PC-9 (cell line): ENCODE results near the gene ZNF266. TPM values are rescaled to one million over a fixed set of nuclear protein-coding genes. Genes with fewer than 3 reads are reported as not detected.

ENCODE experiments used
- BruUV-seq: library from RNA; stranded (reverse); fragments of 400-500 nt; replicated peaks from 2 replicates; lab custom pipeline; 2021; lab: Mats Ljungman, UMichigan
- CTCF ChIA-PET: fragments of 300-600 bp; sonication (Branson Sonifier 250); formaldehyde crosslinking; loops from one replicate; lab custom pipeline; 2022; ENCODE audit warnings: antibody characterized with exemption; lab: Charles Lee
- POLR2A ChIA-PET: fragments of 300-600 bp; sonication (Branson Sonifier 250); formaldehyde crosslinking; loops from one replicate; lab custom pipeline; 2022; ENCODE audit warnings: antibody characterized with exemption; ENCODE audit not compliant: unreplicated experiment; lab: Charles Lee
- DNase-seq, 2 experiments: peaks; one replicate each; pipeline versions ENCODE4 v3.0.0 to v3.0.0-alpha.2; 2015 to 2022; ENCODE audit warnings: mixed read lengths in 1 of 2
- H2AFZ ChIP-seq: fragments of 200-600 bp; sonication (generic); 2 replicates; pipeline ENCODE4 v1.8.1; 2017; ENCODE audit warnings: antibody characterized with exemption
- H3F3A ChIP-seq: fragments of 200-600 bp; sonication (generic); 2 replicates; pipeline ENCODE4 v1.8.1; 2017; ENCODE audit warnings: antibody characterized with exemption, mild to moderate bottlenecking, low read depth; ENCODE audit not compliant: insufficient read depth
- H3K27ac ChIP-seq: fragments of 200-600 bp; sonication (generic); 2 replicates; pipeline ENCODE4 v1.6.1; 2016; ENCODE audit warnings: mixed run types
- H3K27me3 ChIP-seq: fragments of 200-600 bp; sonication (generic); 2 replicates; pipeline ENCODE4 v1.6.1; 2016; ENCODE audit warnings: low read depth, mixed run types; ENCODE audit not compliant: insufficient read depth
- H3K36me3 ChIP-seq: fragments of 200-600 bp; sonication (generic); 2 replicates; pipeline ENCODE4 v1.6.1; 2016; ENCODE audit warnings: low read depth, mixed run types
- H3K4me1 ChIP-seq: fragments of 200-600 bp; sonication (generic); replicated peaks from 2 replicates; pipeline ENCODE4 v1.6.1; 2016; ENCODE audit warnings: mixed run types; ENCODE audit not compliant: insufficient read depth
- H3K4me2 ChIP-seq: fragments of 200-600 bp; sonication (generic); 2 replicates; pipeline ENCODE4 v1.6.1; 2017; ENCODE audit warnings: mixed run types
- H3K4me3 ChIP-seq: fragments of 200-600 bp; sonication (generic); 2 replicates; pipeline ENCODE4 v1.6.1; 2016; ENCODE audit warnings: mixed run types
- H3K79me2 ChIP-seq: fragments of 200-600 bp; sonication (generic); 2 replicates; pipeline ENCODE4 v1.6.1; 2017; ENCODE audit warnings: low read depth, mixed run types
- H3K9me2 ChIP-seq: fragments of 200-600 bp; sonication (generic); 2 replicates; pipeline ENCODE4 v1.8.1; 2017; ENCODE audit warnings: mild to moderate bottlenecking; ENCODE audit not compliant: insufficient read depth
- H3K9me3 ChIP-seq: fragments of 200-600 bp; sonication (generic); 2 replicates; pipeline ENCODE4 v1.8.1; 2016; ENCODE audit warnings: low read depth; ENCODE audit not compliant: insufficient read depth
- H4K20me1 ChIP-seq: fragments of 200-600 bp; sonication (generic); 2 replicates; pipeline ENCODE4 v1.8.1; 2017; ENCODE audit not compliant: insufficient read depth
- EZH2 ChIP-seq: fragments of 200-600 bp; sonication (generic); IDR thresholded peaks from 2 replicates; pipeline ENCODE4 v1.8.0; 2017; ENCODE audit warnings: antibody characterized with exemption, low read depth
- intact Hi-C: fragments of 100-400 bp; cut with micrococcal nuclease; formaldehyde crosslinking; loops from one replicate; pipeline ENCODE4 v1.10.0; 2022; ENCODE audit not compliant: unreplicated experiment
- total RNA-seq: library from RNA; stranded (reverse); gene quantifications from 2 replicates; pipeline ENCODE4 v1.2.3, GENCODE V29; 2021
- TF ChIP-seq, protein P1 (sequence below): fragments of 200-600 bp; sonication (generic); conservative IDR thresholded peaks from 2 replicates; pipeline ENCODE4 v1.6.1; 2017; ENCODE audit warnings: mixed run types, antibody characterized with exemption, mild to moderate bottlenecking, moderate library complexity

ZNF266 gene
- total RNA-seq, 1 experiment from 2014 or later = 13.8 TPM

DNA sequence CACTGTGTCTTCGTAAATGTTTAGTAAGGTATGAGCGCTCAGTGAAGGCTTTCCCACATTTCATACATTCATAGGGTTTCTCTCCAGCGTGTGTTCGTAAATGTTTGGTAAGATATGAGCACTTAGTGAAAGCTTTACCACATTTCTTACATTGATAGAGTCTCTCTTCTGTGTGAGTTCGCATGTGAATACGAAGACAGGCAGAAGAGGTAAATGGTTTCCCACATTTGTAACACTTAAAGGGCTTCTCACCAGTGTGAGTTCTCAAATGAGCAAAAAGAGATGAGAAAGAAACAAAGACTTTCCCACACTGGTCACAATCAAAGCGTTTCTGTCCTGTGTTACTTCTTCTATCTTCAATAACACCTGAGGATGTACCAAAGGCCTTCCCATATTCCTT, 31.8 kb upstream of the ZNF266 start:
- H4K20me1 ChIP-seq = no peaks in the 10 kb centered on the region
- ChIA-PET CTCF (no interaction called here), POLR2A (no interaction called here)
- no peak for DNase-seq
- no peaks in the 10 kb centered on the region for H3K9me2 ChIP-seq
- no peaks in the 10 kb centered on the region for H3K27me3 ChIP-seq
- peaks cover 39% of the 10 kb centered on the region for H3K9me3 ChIP-seq
- no peaks in the 10 kb centered on the region for H3K4me1 ChIP-seq
- H3K27ac ChIP-seq = no peak overlapping the region
- no peaks in the 10 kb centered on the region for H3F3A ChIP-seq
- 0 out of 2 replicates have a peak, but pooled peaks cover 9% of the 10 kb centered on the region for H3K36me3 ChIP-seq
- no peak overlapping the region for H2AFZ ChIP-seq
- no peaks in the 10 kb centered on the region for H3K79me2 ChIP-seq
- H3K4me3 ChIP-seq = no peak overlapping the region
- no peak overlapping the region for H3K4me2 ChIP-seq
- TF ChIP-seq, protein P1, sequence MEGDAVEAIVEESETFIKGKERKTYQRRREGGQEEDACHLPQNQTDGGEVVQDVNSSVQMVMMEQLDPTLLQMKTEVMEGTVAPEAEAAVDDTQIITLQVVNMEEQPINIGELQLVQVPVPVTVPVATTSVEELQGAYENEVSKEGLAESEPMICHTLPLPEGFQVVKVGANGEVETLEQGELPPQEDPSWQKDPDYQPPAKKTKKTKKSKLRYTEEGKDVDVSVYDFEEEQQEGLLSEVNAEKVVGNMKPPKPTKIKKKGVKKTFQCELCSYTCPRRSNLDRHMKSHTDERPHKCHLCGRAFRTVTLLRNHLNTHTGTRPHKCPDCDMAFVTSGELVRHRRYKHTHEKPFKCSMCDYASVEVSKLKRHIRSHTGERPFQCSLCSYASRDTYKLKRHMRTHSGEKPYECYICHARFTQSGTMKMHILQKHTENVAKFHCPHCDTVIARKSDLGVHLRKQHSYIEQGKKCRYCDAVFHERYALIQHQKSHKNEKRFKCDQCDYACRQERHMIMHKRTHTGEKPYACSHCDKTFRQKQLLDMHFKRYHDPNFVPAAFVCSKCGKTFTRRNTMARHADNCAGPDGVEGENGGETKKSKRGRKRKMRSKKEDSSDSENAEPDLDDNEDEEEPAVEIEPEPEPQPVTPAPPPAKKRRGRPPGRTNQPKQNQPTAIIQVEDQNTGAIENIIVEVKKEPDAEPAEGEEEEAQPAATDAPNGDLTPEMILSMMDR = no peak
- no peak for TF ChIP-seq EZH2
- intact Hi-C loops = no loop called here
- no TSS peak for BruUV-seq

- peaks cover 18% of the 10 kb centered on the region for H3K9me3 ChIP-seq
- no peak for TF ChIP-seq EZH2
- TF ChIP-seq, protein P1 = no peak
- BruUV-seq = no TSS peak
These were observed 26.6 kb upstream of the ZNF266 start for GRCh38 chr19:9461938-9462337.

GRCh38 chr19:9456018-9456689, 20.8 kb upstream of the ZNF266 start:
- BruUV-seq = no TSS peak
- H3K4me1 ChIP-seq = no peaks in the 10 kb centered on the region
- peak overlapping the region; percentile 45; the same call in 1 of the 2 replicates for H3K4me3 ChIP-seq
- H3F3A ChIP-seq = no peaks in the 10 kb centered on the region
- POLR2A ChIA-PET = no interaction called here
- H3K27me3 ChIP-seq = 0 out of 2 replicates have a peak, but pooled peaks cover 11% of the 10 kb centered on the region
- no peaks in the 10 kb centered on the region for H3K79me2 ChIP-seq
- TF ChIP-seq, protein P1 = no peak
- no peak for TF ChIP-seq EZH2
- H4K20me1 ChIP-seq = no peaks in the 10 kb centered on the region
- intact Hi-C loops = no loop called here
- CTCF ChIA-PET = no interaction called here
- H3K9me3 ChIP-seq = peaks cover 21% of the 10 kb centered on the region
- no peak overlapping the region for H3K27ac ChIP-seq
- no peak for DNase-seq
- H3K36me3 ChIP-seq = no peaks in the 10 kb centered on the region
- peak overlapping the region; percentile 67 for H2AFZ ChIP-seq
- no peaks in the 10 kb centered on the region for H3K9me2 ChIP-seq
- H3K4me2 ChIP-seq = peak overlapping the region; percentile 68

More at GRCh38 chr19:9461938-9462337, 26.6 kb upstream of the ZNF266 start:
- 0 out of 2 replicates have a peak, but pooled peaks cover 11% of the 10 kb centered on the region for H3K27me3 ChIP-seq
- no peaks in the 10 kb centered on the region for H3F3A ChIP-seq
- CTCF ChIA-PET = no interaction called here
- POLR2A ChIA-PET = no interaction called here
- H3K4me2 ChIP-seq = no peak overlapping the region
- no peak overlapping the region for H3K27ac ChIP-seq
- H3K36me3 ChIP-seq = 0 out of 2 replicates have a peak, but pooled peaks cover 1% of the 10 kb centered on the region
- H4K20me1 ChIP-seq = no peaks in the 10 kb centered on the region
- H3K4me1 ChIP-seq = no peaks in the 10 kb centered on the region
- no peak overlapping the region for H3K4me3 ChIP-seq
- intact Hi-C loops = no loop called here
- H2AFZ ChIP-seq = no peak overlapping the region
- no peak for DNase-seq
- H3K79me2 ChIP-seq = no peaks in the 10 kb centered on the region
- H3K9me2 ChIP-seq = no peaks in the 10 kb centered on the region
